Hippocampal formation (tissue), 2 donors: Measurements from ENCODE around the gene NAA30.

Experiments used
- DNase-seq, 2 donors: peaks; one replicate each; lab custom pipeline; 2025; lab: John Stamatoyannopoulos, UW

NAA30 gene

GRCh38 chr14:57392830-57393229 is 2.4 kb downstream of the NAA30 start:
- no peak for DNase-seq

GRCh38 chr14:57400556-57401494 is 10.4 kb downstream of the NAA30 start:
- DNase-seq = no peak

- no peak for DNase-seq
These were observed 11.1 kb downstream of the NAA30 start for GRCh38 chr14:57401501-57401900.

GRCh38 chr14:57402173-57402852 is 11.9 kb downstream of the NAA30 start:
- no peak for DNase-seq

- DNase-seq = no peak
These were observed 13.1 kb downstream of the NAA30 start for GRCh38 chr14:57403521-57403864.

- DNase-seq = no peak
These were observed 15.2 kb downstream of the NAA30 start for GRCh38 chr14:57405562-57405961.

- no peak for DNase-seq
These were observed 17.7 kb downstream of the NAA30 start for GRCh38 chr14:57408037-57408436.

- no peak for DNase-seq
These were observed 18.2 kb downstream of the NAA30 start for GRCh38 chr14:57408634-57409033.

- DNase-seq = no peak
These were observed 22.0 kb downstream of the NAA30 start for GRCh38 chr14:57412341-57412740.

GRCh38 chr14:57413849-57414248 is 23.5 kb downstream of the NAA30 start:
- DNase-seq = no peak

GRCh38 chr14:57417228-57417627 is 26.8 kb downstream of the NAA30 start:
- no peak for DNase-seq

GRCh38 chr14:57418999-57419398 is 28.6 kb downstream of the NAA30 start:
- no peak for DNase-seq

- DNase-seq = no peak
These were observed 29.6 kb downstream of the NAA30 start for GRCh38 chr14:57420033-57420432.

GRCh38 chr14:57420986-57421385 is 30.6 kb downstream of the NAA30 start:
- DNase-seq = no peak

- DNase-seq = no peak
These were observed 45.5 kb downstream of the NAA30 start for GRCh38 chr14:57435923-57436322.

GRCh38 chr14:57461777-57462320 is 71.5 kb downstream of the NAA30 start:
- no peak for DNase-seq

GRCh38 chr14:57462551-57462950 is 72.2 kb downstream of the NAA30 start:
- DNase-seq = no peak

- no peak for DNase-seq
These were observed 73.8 kb downstream of the NAA30 start for GRCh38 chr14:57464008-57464730.
